Fibroblast of lung (primary cell): ENCODE results near the gene ACADS. TPM values are rescaled to one million over a fixed set of nuclear protein-coding genes. Genes with fewer than 3 reads are reported as not detected.

ENCODE experiments used
- DNase-seq, 2 donors: peaks; one replicate each; pipeline versions ENCODE4 v3.0.0 to v3.0.0-alpha.2; 2010; ENCODE audit warnings: low read depth in 2 of 2
- H2AFZ ChIP-seq: 2 replicates; pipeline ENCODE4 v1.5.1; 2012; ENCODE audit warnings: low read length, control low read depth, inconsistent platforms
- H3K27ac ChIP-seq: 2 replicates; pipeline ENCODE4 v1.5.1; 2011; ENCODE audit warnings: low read length, control low read depth; ENCODE audit not compliant: insufficient read depth
- H3K27me3 ChIP-seq: 2 replicates; pipeline ENCODE4 v1.5.1; 2011; ENCODE audit warnings: mild to moderate bottlenecking, low read length; ENCODE audit not compliant: control insufficient read depth, insufficient read depth
- H3K36me3 ChIP-seq: 2 replicates; pipeline ENCODE4 v1.5.1; 2011; ENCODE audit warnings: low read length; ENCODE audit not compliant: control insufficient read depth, insufficient read depth
- H3K4me1 ChIP-seq: 2 replicates; pipeline ENCODE4 v1.5.1; 2011; ENCODE audit warnings: low read length; ENCODE audit not compliant: control insufficient read depth, insufficient read depth; ENCODE audit errors: extremely low read depth
- H3K4me2 ChIP-seq: 2 replicates; pipeline ENCODE4 v1.5.1; 2011; ENCODE audit warnings: low read length, control low read depth; ENCODE audit not compliant: insufficient read depth; ENCODE audit errors: extremely low read depth
- H3K4me3 ChIP-seq, 4 experiments: fragments of 200-600 bp in 1 of 4; sonication (generic) in 1 of 4; replicated peaks in 1 of 4; 2 replicates each; pipeline ENCODE4 v1.5.1; 2011 to 2016; ENCODE audit warnings: low read length in 4 of 4, low read depth in 3 of 4, mild to moderate bottlenecking in 3 of 4, control low read depth in 2 of 4, inconsistent platforms in 1 of 4, mixed read lengths in 1 of 4; ENCODE audit not compliant: insufficient read depth in 1 of 4; ENCODE audit errors: control extremely low read depth in 1 of 4
- H3K79me2 ChIP-seq: 2 replicates; pipeline ENCODE4 v1.5.1; 2012; ENCODE audit warnings: mild to moderate bottlenecking, low read length, inconsistent platforms; ENCODE audit not compliant: control insufficient read depth, insufficient read depth
- H3K9ac ChIP-seq: 2 replicates; pipeline ENCODE4 v1.5.1; 2011; ENCODE audit warnings: mild to moderate bottlenecking, low read length, control low read depth; ENCODE audit not compliant: insufficient read depth
- H3K9me3 ChIP-seq: 2 replicates; pipeline ENCODE4 v1.5.1; 2012; ENCODE audit warnings: low read depth, low read length; ENCODE audit not compliant: control insufficient read depth, insufficient read depth
- H4K20me1 ChIP-seq: 2 replicates; pipeline ENCODE4 v1.5.1; 2011; ENCODE audit warnings: low read length; ENCODE audit not compliant: control insufficient read depth, insufficient read depth; ENCODE audit errors: extremely low read depth
- EZH2 ChIP-seq: IDR thresholded peaks from 2 replicates; pipeline ENCODE4 v1.5.1; 2012; ENCODE audit warnings: low read length, control low read depth, mild to moderate bottlenecking; ENCODE audit errors: missing control alignments
- polyA plus RNA-seq, 2 donors: library from polyadenylated mRNA; depleted of rRNA in 1 of 2; stranded (reverse) in 1 of 2; unstranded in 1 of 2; fragments of >200 nt; gene quantifications; 2 replicates each; pipeline ENCODE4 v1.2.1, GENCODE V29; 2011 to 2012; ENCODE audit warnings: missing spikeins in 1 of 2
- total RNA-seq: library from RNA; depleted of rRNA; stranded (reverse); fragments of >200 nt; gene quantifications from 2 replicates; pipeline ENCODE4 v1.2.1, GENCODE V29; 2014
- TF ChIP-seq, protein P1 (sequence below), 2 donors: IDR thresholded peaks in 1 of 2; conservative IDR thresholded peaks in 1 of 2; 1 replicate in 1 of 2; 2 replicates in 1 of 2; pipeline ENCODE4 v1.5.1; 2011 to 2012; ENCODE audit warnings: low read length in 2 of 2, control low read depth in 1 of 2, inconsistent platforms in 1 of 2, low read depth in 1 of 2, mild to moderate bottlenecking in 1 of 2

Gene ACADS
- total and polyA plus RNA-seq, 2 donors (not counting 1 experiment from before 2014, with no cell fraction given), result 4.5 to 15.9 TPM

DNA sequence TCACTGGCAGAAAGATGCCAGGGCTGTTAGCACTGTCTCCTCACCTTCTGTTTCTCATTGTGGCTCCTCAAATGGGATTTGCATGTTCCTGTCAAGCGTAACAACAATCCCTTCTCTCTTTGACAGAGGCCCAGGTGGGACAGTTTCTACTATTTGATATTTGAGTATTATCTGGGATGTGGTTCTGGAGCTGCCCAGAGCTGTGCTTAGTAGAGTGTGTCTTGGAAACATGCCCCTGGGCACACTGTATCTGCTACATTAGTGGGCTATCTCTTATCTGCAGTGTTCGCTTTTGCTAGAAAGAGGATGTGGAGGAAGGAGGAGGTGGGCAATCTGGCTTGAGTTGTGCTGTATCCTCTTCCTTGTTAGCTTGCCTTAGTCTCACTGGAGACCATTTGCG is 3.8 kb upstream of the ACADS start:
- Histone ChIP-seq H3K27ac (no peak overlapping the region), H3K4me3 (no peak overlapping the region), H3K79me2 (no peaks in the 10 kb centered on the region), H3K4me1 (peaks cover 3% of the 10 kb centered on the region), H3K9me3 (no peaks in the 10 kb centered on the region), H4K20me1 (no peaks in the 10 kb centered on the region), H3K27me3 (no peaks in the 10 kb centered on the region), H3K9ac (no peak overlapping the region), H3K36me3 (peaks cover 20% of the 10 kb centered on the region), H2AFZ (no peak overlapping the region), H3K4me2 (no peak overlapping the region)
- DNase-seq, result no peak
- no peak for TF ChIP-seq EZH2
- TF ChIP-seq, protein P1, sequence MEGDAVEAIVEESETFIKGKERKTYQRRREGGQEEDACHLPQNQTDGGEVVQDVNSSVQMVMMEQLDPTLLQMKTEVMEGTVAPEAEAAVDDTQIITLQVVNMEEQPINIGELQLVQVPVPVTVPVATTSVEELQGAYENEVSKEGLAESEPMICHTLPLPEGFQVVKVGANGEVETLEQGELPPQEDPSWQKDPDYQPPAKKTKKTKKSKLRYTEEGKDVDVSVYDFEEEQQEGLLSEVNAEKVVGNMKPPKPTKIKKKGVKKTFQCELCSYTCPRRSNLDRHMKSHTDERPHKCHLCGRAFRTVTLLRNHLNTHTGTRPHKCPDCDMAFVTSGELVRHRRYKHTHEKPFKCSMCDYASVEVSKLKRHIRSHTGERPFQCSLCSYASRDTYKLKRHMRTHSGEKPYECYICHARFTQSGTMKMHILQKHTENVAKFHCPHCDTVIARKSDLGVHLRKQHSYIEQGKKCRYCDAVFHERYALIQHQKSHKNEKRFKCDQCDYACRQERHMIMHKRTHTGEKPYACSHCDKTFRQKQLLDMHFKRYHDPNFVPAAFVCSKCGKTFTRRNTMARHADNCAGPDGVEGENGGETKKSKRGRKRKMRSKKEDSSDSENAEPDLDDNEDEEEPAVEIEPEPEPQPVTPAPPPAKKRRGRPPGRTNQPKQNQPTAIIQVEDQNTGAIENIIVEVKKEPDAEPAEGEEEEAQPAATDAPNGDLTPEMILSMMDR (conservative IDR thresholded peaks at IDR 0.05 in 1 of 2, IDR thresholded peaks at IDR 0.05 in 1 of 2; ENCODE audit: low read depth in 1 of 2, low read length in 2 of 2), result no peak

DNA sequence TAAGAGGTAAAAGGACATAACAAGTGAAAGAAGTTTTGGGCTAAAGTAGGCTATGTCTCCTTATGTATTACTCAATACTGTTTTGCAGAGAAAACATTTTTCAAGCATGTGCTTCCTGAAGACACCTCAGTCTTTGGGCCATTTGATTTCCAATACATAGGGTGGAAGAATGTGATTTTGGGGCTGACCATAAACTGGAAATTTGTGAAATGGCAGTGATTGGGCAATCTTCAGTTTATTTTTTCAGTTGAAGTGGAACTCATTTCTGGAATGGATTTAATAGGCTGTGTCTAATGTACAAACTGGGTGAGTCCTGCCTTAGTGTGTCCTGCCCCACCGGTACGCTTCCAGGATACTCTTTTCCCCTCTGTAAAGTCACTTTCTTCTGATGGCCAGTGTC is 2.8 kb upstream of the ACADS start:
- Histone ChIP-seq H3K27me3 (no peaks in the 10 kb centered on the region), H3K79me2 (no peaks in the 10 kb centered on the region), H3K27ac (no peak overlapping the region), H2AFZ (no peak overlapping the region), H3K4me3 (no peak overlapping the region), H3K9ac (no peak overlapping the region), H3K9me3 (no peaks in the 10 kb centered on the region), H3K36me3 (peaks cover 20% of the 10 kb centered on the region), H3K4me2 (no peak overlapping the region), H3K4me1 (peaks cover 3% of the 10 kb centered on the region), H4K20me1 (no peaks in the 10 kb centered on the region)
- peak in 1 of 2 donors; percentile 32 for DNase-seq
- TF ChIP-seq, protein P1 (conservative IDR thresholded peaks at IDR 0.05 in 1 of 2, IDR thresholded peaks at IDR 0.05 in 1 of 2; ENCODE audit: low read depth in 1 of 2, low read length in 2 of 2), result no peak
- TF ChIP-seq EZH2, result no peak

DNA sequence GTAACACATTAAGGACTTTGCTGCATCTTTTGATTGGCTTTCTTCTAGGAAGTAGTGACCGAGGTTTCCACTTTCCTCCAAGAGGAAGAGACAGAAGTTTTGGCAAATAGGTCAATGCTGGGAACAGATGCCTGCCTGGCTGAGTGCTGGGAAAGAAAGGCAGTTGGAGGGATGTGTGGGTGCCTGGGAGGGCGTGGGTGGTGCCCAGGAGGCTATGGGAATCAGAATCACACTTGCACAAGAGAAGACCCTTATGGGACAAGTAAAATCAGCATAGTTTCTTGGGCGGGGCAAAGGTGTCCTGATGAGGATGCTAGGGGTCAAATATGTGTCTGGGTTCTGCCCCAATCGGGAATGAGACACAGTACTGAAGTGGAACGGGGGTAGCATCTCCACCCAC is 906 bp upstream of the ACADS start:
- Histone ChIP-seq H3K9me3 (no peaks in the 10 kb centered on the region), H3K27me3 (no peaks in the 10 kb centered on the region), H3K79me2 (no peaks in the 10 kb centered on the region), H2AFZ (no peak overlapping the region), H3K9ac (no peak overlapping the region), H3K27ac (no peak overlapping the region), H3K4me2 (peak overlapping the region; percentile 61), H4K20me1 (no peaks in the 10 kb centered on the region), H3K36me3 (peaks cover 11% of the 10 kb centered on the region), H3K4me1 (peaks cover 3% of the 10 kb centered on the region), H3K4me3 (no peak overlapping the region)
- no peak for DNase-seq
- TF ChIP-seq, protein P1 (conservative IDR thresholded peaks at IDR 0.05 in 1 of 2, IDR thresholded peaks at IDR 0.05 in 1 of 2; ENCODE audit: low read depth in 1 of 2, low read length in 2 of 2), result no peak
- no peak for TF ChIP-seq EZH2
